HepG2 (cell line): ENCODE data around the gene INF2. TPM values are rescaled to one million over a fixed set of nuclear protein-coding genes. Genes with fewer than 3 reads are reported as not detected.

ENCODE experiments used
- GLI4 ChIP-seq: sonication (generic); formaldehyde crosslinking; IDR thresholded peaks from 2 replicates; pipeline ENCODE4 v1.5.1; 2020; ENCODE audit warnings: missing genetic modification reagents, mild to moderate bottlenecking, moderate library complexity, borderline replicate concordance
- KDM2A ChIP-seq: sonication (generic); formaldehyde crosslinking; IDR thresholded peaks from 2 replicates; pipeline ENCODE4 v1.4.0; 2020; ENCODE audit warnings: low read depth, missing genetic modification reagents, borderline replicate concordance
- TAF15 ChIP-seq: fragments of 200-400 bp; formaldehyde crosslinking; IDR thresholded peaks from one replicate; pipeline ENCODE4 v1.6.1; 2018; ENCODE audit warnings: mild to moderate bottlenecking, low read depth, low read length; ENCODE audit not compliant: poor library complexity, severe bottlenecking
- XRCC5 ChIP-seq: fragments of 200-400 bp; formaldehyde crosslinking; optimal IDR thresholded peaks from 2 replicates; pipeline ENCODE3; 2017; ENCODE audit warnings: mild to moderate bottlenecking, low read length
- ZFYVE20 ChIP-seq: sonication (generic); formaldehyde crosslinking; IDR thresholded peaks from 2 replicates; pipeline ENCODE4 v1.8.0; 2023; ENCODE audit warnings: low read depth, mild to moderate bottlenecking, moderate library complexity, missing genetic modification reagents, borderline replicate concordance
- ZNF121 ChIP-seq: sonication (generic); formaldehyde crosslinking; IDR thresholded peaks from 2 replicates; pipeline ENCODE4 v1.5.0; 2020; ENCODE audit warnings: mild to moderate bottlenecking, missing genetic modification reagents
- ZNF296 ChIP-seq: sonication (generic); formaldehyde crosslinking; conservative IDR thresholded peaks from 2 replicates; pipeline ENCODE4 v1.5.0; 2020; ENCODE audit warnings: mild to moderate bottlenecking, missing genetic modification reagents
- polyA plus RNA-seq, 8 experiments: library from polyadenylated mRNA; depleted of rRNA in 3 of 8; stranded (reverse) in 7 of 8; unstranded in 1 of 8; fragments of >200 nt; fragmentation: Illumina TruSeq in 4 of 8; extraction: Trizol in 4 of 8; gene quantifications; 2 replicates each; pipeline versions ENCODE4 v1.2.1 to v1.2.3, GENCODE V29; 2011 to 2016; ENCODE audit warnings: low read depth in 4 of 8, missing spikeins in 1 of 8, mixed read lengths in 1 of 8; ENCODE audit not compliant: insufficient read depth in 1 of 8
- total RNA-seq, 5 experiments: library from RNA; depleted of rRNA; stranded (reverse); fragments of >200 nt; fragmentation: Illumina TruSeq; extraction: Trizol; gene quantifications; 2 replicates each; pipeline ENCODE4 v1.2.3, GENCODE V29; 2016; ENCODE audit warnings: low read depth in 1 of 5
- TF ChIP-seq, protein P1 (sequence below): sonication (generic); formaldehyde crosslinking; IDR thresholded peaks from 2 replicates; pipeline ENCODE4 v1.5.1; 2020; ENCODE audit warnings: mild to moderate bottlenecking, missing genetic modification reagents, borderline replicate concordance
- TF ChIP-seq, protein P2 (sequence below): sonication (generic); formaldehyde crosslinking; IDR thresholded peaks from 2 replicates; pipeline ENCODE4 v1.4.0; 2020; ENCODE audit warnings: missing genetic modification reagents

Gene INF2
- total and polyA plus RNA-seq, 2 of the 13 experiments (the other 11 are each of a cell fraction or from before 2014, with no cell fraction given): 16.4 to 26.4 TPM

DNA sequence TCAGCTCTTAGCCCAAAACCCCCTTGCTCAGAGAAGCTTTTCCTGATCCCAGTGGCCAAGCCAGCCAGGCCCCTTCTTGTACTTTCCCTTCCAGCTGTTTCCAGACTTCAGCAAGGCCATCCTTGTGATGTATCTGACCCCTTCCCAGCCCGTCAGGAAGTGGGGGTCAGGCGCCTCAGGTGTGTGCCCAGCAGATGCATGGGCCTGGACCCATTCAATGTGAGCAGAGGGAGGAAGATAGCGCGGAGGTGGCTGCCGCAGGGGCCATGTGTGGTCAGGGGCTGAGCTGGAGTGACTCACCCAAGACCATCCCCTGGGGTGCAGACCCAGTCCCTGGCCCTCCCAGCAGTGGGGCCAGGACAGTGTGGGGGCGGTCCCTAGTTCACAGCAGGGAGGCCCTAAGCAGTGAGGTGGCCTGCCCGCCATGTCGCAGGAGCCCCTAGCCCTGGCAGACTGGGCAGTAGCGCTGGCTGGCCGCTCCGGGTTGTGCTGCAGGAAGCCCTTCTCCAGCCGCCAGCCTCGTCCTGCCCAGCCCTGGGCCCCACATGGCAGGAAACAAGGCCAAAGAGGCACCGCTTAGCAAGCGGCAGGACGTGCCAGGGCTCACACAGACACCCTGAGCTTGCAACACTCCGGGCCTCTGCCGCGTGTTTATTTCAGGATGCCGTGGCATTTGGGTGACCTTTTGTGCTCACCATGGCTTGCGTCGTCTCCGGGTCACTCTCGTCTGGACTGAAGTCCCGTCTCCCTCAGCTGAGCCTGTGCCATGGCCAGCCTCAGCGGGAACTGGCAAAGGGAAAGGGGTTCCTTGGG, 46.6 kb downstream of the INF2 start (continued):
- TF ChIP-seq, protein P1, sequence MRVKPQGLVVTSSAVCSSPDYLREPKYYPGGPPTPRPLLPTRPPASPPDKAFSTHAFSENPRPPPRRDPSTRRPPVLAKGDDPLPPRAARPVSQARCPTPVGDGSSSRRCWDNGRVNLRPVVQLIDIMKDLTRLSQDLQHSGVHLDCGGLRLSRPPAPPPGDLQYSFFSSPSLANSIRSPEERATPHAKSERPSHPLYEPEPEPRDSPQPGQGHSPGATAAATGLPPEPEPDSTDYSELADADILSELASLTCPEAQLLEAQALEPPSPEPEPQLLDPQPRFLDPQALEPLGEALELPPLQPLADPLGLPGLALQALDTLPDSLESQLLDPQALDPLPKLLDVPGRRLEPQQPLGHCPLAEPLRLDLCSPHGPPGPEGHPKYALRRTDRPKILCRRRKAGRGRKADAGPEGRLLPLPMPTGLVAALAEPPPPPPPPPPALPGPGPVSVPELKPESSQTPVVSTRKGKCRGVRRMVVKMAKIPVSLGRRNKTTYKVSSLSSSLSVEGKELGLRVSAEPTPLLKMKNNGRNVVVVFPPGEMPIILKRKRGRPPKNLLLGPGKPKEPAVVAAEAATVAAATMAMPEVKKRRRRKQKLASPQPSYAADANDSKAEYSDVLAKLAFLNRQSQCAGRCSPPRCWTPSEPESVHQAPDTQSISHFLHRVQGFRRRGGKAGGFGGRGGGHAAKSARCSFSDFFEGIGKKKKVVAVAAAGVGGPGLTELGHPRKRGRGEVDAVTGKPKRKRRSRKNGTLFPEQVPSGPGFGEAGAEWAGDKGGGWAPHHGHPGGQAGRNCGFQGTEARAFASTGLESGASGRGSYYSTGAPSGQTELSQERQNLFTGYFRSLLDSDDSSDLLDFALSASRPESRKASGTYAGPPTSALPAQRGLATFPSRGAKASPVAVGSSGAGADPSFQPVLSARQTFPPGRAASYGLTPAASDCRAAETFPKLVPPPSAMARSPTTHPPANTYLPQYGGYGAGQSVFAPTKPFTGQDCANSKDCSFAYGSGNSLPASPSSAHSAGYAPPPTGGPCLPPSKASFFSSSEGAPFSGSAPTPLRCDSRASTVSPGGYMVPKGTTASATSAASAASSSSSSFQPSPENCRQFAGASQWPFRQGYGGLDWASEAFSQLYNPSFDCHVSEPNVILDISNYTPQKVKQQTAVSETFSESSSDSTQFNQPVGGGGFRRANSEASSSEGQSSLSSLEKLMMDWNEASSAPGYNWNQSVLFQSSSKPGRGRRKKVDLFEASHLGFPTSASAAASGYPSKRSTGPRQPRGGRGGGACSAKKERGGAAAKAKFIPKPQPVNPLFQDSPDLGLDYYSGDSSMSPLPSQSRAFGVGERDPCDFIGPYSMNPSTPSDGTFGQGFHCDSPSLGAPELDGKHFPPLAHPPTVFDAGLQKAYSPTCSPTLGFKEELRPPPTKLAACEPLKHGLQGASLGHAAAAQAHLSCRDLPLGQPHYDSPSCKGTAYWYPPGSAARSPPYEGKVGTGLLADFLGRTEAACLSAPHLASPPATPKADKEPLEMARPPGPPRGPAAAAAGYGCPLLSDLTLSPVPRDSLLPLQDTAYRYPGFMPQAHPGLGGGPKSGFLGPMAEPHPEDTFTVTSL: peak; percentile 66; the same call in 1 of the 2 replicates
- TF ChIP-seq TAF15: no peak
- TF ChIP-seq KDM2A (CRISPR knock-in tag): peak; percentile 66
- TF ChIP-seq ZNF121 (CRISPR knock-in tag): no peak
- TF ChIP-seq ZFYVE20 (CRISPR knock-in tag): no peak
- TF ChIP-seq ZNF296 (CRISPR knock-in tag): peak; percentile 79
- no peak for TF ChIP-seq XRCC5
- TF ChIP-seq, protein P2, sequence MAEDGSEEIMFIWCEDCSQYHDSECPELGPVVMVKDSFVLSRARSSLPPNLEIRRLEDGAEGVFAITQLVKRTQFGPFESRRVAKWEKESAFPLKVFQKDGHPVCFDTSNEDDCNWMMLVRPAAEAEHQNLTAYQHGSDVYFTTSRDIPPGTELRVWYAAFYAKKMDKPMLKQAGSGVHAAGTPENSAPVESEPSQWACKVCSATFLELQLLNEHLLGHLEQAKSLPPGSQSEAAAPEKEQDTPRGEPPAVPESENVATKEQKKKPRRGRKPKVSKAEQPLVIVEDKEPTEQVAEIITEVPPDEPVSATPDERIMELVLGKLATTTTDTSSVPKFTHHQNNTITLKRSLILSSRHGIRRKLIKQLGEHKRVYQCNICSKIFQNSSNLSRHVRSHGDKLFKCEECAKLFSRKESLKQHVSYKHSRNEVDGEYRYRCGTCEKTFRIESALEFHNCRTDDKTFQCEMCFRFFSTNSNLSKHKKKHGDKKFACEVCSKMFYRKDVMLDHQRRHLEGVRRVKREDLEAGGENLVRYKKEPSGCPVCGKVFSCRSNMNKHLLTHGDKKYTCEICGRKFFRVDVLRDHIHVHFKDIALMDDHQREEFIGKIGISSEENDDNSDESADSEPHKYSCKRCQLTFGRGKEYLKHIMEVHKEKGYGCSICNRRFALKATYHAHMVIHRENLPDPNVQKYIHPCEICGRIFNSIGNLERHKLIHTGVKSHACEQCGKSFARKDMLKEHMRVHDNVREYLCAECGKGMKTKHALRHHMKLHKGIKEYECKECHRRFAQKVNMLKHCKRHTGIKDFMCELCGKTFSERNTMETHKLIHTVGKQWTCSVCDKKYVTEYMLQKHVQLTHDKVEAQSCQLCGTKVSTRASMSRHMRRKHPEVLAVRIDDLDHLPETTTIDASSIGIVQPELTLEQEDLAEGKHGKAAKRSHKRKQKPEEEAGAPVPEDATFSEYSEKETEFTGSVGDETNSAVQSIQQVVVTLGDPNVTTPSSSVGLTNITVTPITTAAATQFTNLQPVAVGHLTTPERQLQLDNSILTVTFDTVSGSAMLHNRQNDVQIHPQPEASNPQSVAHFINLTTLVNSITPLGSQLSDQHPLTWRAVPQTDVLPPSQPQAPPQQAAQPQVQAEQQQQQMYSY (CRISPR knock-in tag): no peak
- TF ChIP-seq GLI4 (CRISPR knock-in tag): 0 out of 2 replicates have a peak, but pooled peaks have one; percentile 17
